Measurements from ENCODE around the gene STEAP2.

The STEAP2 gene

GRCh38 chr7:90225601-90226000 is 14.1 kb downstream of the STEAP2 start:
- no peak for TF ChIP-seq CTCF (IDR thresholded peaks at IDR 0.05)
- Histone ChIP-seq H3K4me3 (ENCODE audit: low read depth in 1 of 2, low read length in 1 of 2) (no peak overlapping the region), H3K27me3 (peaks cover 29% of the 10 kb centered on the region), H3K36me3 (no peaks in the 10 kb centered on the region), H3K4me1 (ENCODE audit: control insufficient read depth in 1 of 2, insufficient read depth in 1 of 2, low read depth in 1 of 2, low read length in 1 of 2) (no peaks in the 10 kb centered on the region), H3K9me3 (no peaks in the 10 kb centered on the region), H3K27ac (no peak overlapping the region)

GRCh38 chr7:90227259-90227658 is 15.7 kb downstream of the STEAP2 start:
- peaks cover 23% of the 10 kb centered on the region for H3K27me3 ChIP-seq
- no peaks in the 10 kb centered on the region for H3K4me1 ChIP-seq (ENCODE audit: control insufficient read depth in 1 of 2, insufficient read depth in 1 of 2, low read depth in 1 of 2, low read length in 1 of 2)
- H3K9me3 ChIP-seq: no peaks in the 10 kb centered on the region
- H3K4me3 ChIP-seq (ENCODE audit: low read depth in 1 of 2, low read length in 1 of 2): no peak overlapping the region
- no peak for TF ChIP-seq CTCF (IDR thresholded peaks at IDR 0.05)
- no peaks in the 10 kb centered on the region for H3K36me3 ChIP-seq
- H3K27ac ChIP-seq: no peak overlapping the region

DNA sequence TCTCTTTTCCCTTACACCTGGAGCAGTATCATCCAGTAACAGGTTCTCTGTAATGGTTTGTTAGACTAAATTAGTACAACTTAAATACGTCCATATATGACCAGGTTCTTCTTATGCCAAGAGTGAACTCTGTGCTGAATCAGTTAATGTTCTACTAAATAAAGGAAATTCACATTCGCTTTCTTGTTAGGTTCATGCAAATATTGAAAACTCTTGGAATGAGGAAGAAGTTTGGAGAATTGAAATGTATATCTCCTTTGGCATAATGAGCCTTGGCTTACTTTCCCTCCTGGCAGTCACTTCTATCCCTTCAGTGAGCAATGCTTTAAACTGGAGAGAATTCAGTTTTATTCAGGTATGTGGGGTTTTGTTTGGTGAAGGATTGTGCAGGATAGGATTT is 18.1 kb downstream of the STEAP2 start:
- Histone ChIP-seq H3K4me3 (ENCODE audit: low read depth in 1 of 2, low read length in 1 of 2) (no peak overlapping the region), H3K36me3 (no peaks in the 10 kb centered on the region), H3K27ac (no peak overlapping the region), H3K4me1 (ENCODE audit: control insufficient read depth in 1 of 2, insufficient read depth in 1 of 2, low read depth in 1 of 2, low read length in 1 of 2) (no peaks in the 10 kb centered on the region), H3K27me3 (peaks cover 15% of the 10 kb centered on the region), H3K9me3 (no peaks in the 10 kb centered on the region)
- no peak for TF ChIP-seq CTCF (IDR thresholded peaks at IDR 0.05)

DNA sequence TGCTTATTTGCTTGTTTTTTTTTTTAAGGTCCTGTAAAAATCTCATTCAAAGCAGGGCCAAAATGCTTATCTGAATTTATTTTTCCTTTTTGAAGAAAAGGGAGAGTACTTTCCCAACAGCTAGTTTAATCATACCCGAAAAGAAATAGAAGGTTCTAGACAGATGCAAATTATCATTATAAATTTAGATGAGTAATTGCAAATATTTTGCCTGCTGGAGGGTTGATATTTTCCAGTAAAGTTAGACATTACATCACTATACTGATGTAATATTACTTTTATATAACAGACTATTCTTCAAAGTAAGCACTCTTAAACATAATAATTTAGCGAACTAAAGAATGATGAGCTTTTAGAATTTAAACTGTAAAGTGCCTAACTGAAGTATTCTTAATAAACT is 19.3 kb downstream of the STEAP2 start:
- TF ChIP-seq CTCF (IDR thresholded peaks at IDR 0.05): no peak

DNA sequence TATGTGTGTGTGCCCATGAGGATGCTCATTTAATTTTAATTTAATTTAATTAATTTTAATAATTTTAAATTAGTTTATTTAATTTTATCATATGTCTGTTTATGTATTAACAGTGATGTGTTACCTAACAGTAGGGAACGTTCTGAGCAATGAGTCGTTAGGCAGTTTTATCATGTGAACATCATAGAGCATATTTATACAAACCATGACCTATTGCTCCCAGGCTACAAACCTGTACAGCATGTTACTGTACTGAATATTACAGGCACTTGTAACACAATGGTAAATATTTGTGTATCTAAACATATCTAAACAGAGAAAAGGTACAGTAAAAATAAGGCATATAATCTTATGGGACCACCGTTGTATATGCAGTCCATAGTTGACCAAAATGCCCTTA is 19.8 kb downstream of the STEAP2 start:
- Histone ChIP-seq H3K4me3 (ENCODE audit: low read depth in 1 of 2, low read length in 1 of 2) (no peak overlapping the region), H3K36me3 (no peaks in the 10 kb centered on the region), H3K27ac (no peak overlapping the region), H3K9me3 (no peaks in the 10 kb centered on the region), H3K27me3 (peaks cover 21% of the 10 kb centered on the region), H3K4me1 (ENCODE audit: control insufficient read depth in 1 of 2, insufficient read depth in 1 of 2, low read depth in 1 of 2, low read length in 1 of 2) (no peaks in the 10 kb centered on the region)
- TF ChIP-seq CTCF (IDR thresholded peaks at IDR 0.05): no peak

More for the DNA sequence above, 19.3 kb downstream of the STEAP2 start:
- Histone ChIP-seq H3K9me3 (no peaks in the 10 kb centered on the region), H3K36me3 (no peaks in the 10 kb centered on the region), H3K27me3 (peaks cover 17% of the 10 kb centered on the region), H3K4me3 (ENCODE audit: low read depth in 1 of 2, low read length in 1 of 2) (no peak overlapping the region), H3K27ac (no peak overlapping the region), H3K4me1 (ENCODE audit: control insufficient read depth in 1 of 2, insufficient read depth in 1 of 2, low read depth in 1 of 2, low read length in 1 of 2) (no peaks in the 10 kb centered on the region)

DNA sequence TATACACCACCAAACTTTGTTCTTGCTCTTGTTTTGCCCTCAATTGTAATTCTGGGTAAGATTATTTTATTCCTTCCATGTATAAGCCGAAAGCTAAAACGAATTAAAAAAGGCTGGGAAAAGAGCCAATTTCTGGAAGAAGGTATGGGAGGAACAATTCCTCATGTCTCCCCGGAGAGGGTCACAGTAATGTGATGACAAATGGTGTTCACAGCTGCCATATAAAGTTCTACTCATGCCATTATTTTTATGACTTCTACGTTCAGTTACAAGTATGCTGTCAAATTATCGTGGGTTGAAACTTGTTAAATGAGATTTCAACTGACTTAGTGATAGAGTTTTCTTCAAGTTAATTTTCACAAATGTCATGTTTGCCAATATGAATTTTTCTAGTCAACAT is 20.9 kb downstream of the STEAP2 start:
- no peak overlapping the region for H3K4me3 ChIP-seq (ENCODE audit: low read depth in 1 of 2, low read length in 1 of 2)
- no peaks in the 10 kb centered on the region for H3K36me3 ChIP-seq
- peaks cover 20% of the 10 kb centered on the region for H3K27me3 ChIP-seq
- no peaks in the 10 kb centered on the region for H3K4me1 ChIP-seq (ENCODE audit: control insufficient read depth in 1 of 2, insufficient read depth in 1 of 2, low read depth in 1 of 2, low read length in 1 of 2)
- no peak overlapping the region for H3K27ac ChIP-seq
- H3K9me3 ChIP-seq: no peaks in the 10 kb centered on the region
- no peak for TF ChIP-seq CTCF (IDR thresholded peaks at IDR 0.05)

Measured in neutrophil (primary cell).